Measurements from ENCODE around the gene DTWD1.

- no peak for TF ChIP-seq REST (tag by site-specific recombination; IDR thresholded peaks at IDR 0.05)
- TF ChIP-seq ZSCAN18 (tag by site-specific recombination; IDR thresholded peaks at IDR 0.05): no peak
- TF ChIP-seq YY1 (tag by site-specific recombination; IDR thresholded peaks at IDR 0.05): no peak
- no peak for TF ChIP-seq ZNF133 (tag by site-specific recombination; IDR thresholded peaks at IDR 0.05)
- TF ChIP-seq CTCF (tag by site-specific recombination; IDR thresholded peaks at IDR 0.05): no peak
- no peak for TF ChIP-seq PBX3 (CRISPR knock-in tag; IDR thresholded peaks at IDR 0.05)
- no peak for TF ChIP-seq ZNF830 (tag by site-specific recombination; IDR thresholded peaks at IDR 0.05; ENCODE audit: low read depth)
- no peak for TF ChIP-seq SCRT1 (tag by site-specific recombination; IDR thresholded peaks at IDR 0.05; ENCODE audit: borderline replicate concordance)
- TF ChIP-seq ZNF416 (tag by site-specific recombination; IDR thresholded peaks at IDR 0.05): no peak
- TF ChIP-seq ZBTB10 (tag by site-specific recombination; IDR thresholded peaks at IDR 0.05): no peak
- no peak for TF ChIP-seq PATZ1 (tag by site-specific recombination; IDR thresholded peaks at IDR 0.05)
- no peak for TF ChIP-seq ZBTB20 (tag by site-specific recombination; IDR thresholded peaks at IDR 0.05)
- no peak for TF ChIP-seq ZNF692 (tag by site-specific recombination; IDR thresholded peaks at IDR 0.05)
Observed at GRCh38 chr15:49675041-49675440, 54.2 kb downstream of the DTWD1 start.

Data from HEK293 (cell line).